RWPE1 (cell line): ENCODE measurements around the gene FAM216B.

Source experiments
- CTCF ChIA-PET: fragments of 350-600 bp; sonication (Branson Sonifier 250); formaldehyde crosslinking; extraction: SDS; loops from one replicate; lab custom pipeline; 2021; lab: Yijun Ruan, JAX
- POLR2A ChIA-PET: fragments of 400-600 bp; formaldehyde crosslinking; extraction: SDS; loops from one replicate; lab custom pipeline; 2020; ENCODE audit warnings: antibody characterized with exemption; ENCODE audit not compliant: low non-redundant PET; lab: Yijun Ruan, JAX
- DNase-seq: peaks from one replicate; pipeline ENCODE4 v3.0.0; 2012; ENCODE audit warnings: low spot score
- H3K27ac ChIP-seq: fragments of 450-650 bp; 2 replicates; pipeline ENCODE4 v1.5.1; 2017
- TF ChIP-seq, protein P1 (sequence below): fragments of 450-650 bp; conservative IDR thresholded peaks from 2 replicates; pipeline ENCODE4 v1.5.1; 2017; ENCODE audit warnings: low read depth, mild to moderate bottlenecking

Gene FAM216B

DNA sequence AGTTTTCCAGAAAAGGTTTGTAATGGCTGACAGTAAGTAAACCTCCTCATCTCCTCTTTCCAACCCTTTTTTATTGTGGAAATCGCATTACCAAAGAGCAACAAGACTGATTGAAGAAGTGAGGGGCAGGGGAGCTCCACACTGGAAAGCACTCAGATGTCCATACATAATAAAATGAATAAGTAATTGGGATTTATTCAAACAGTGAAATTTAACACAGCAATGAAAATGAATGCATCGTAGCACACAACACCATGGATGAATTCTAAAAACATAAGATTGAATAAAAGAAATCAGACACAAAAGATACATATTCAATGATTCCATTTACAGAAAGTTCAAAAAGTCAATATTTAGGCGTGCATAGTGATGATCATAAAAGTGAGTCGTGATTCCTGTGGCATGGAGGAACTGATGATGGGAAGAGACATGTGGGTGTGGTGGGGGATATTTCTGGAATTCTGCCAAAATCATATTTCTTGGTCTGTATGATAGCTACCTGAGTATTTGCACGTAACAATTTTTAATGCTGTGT is 18.8 kb downstream of the FAM216B start:
- TF ChIP-seq, protein P1, sequence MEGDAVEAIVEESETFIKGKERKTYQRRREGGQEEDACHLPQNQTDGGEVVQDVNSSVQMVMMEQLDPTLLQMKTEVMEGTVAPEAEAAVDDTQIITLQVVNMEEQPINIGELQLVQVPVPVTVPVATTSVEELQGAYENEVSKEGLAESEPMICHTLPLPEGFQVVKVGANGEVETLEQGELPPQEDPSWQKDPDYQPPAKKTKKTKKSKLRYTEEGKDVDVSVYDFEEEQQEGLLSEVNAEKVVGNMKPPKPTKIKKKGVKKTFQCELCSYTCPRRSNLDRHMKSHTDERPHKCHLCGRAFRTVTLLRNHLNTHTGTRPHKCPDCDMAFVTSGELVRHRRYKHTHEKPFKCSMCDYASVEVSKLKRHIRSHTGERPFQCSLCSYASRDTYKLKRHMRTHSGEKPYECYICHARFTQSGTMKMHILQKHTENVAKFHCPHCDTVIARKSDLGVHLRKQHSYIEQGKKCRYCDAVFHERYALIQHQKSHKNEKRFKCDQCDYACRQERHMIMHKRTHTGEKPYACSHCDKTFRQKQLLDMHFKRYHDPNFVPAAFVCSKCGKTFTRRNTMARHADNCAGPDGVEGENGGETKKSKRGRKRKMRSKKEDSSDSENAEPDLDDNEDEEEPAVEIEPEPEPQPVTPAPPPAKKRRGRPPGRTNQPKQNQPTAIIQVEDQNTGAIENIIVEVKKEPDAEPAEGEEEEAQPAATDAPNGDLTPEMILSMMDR: no peak
- no peak overlapping the region for H3K27ac ChIP-seq
- CTCF ChIA-PET: interaction anchor here (0.7 kb wide), 1 partner anchor 378 kb away, joined by 3 read pairs; no protein-coding TSS in a partner anchor
- POLR2A ChIA-PET: no interaction called here
- no peak for DNase-seq

DNA sequence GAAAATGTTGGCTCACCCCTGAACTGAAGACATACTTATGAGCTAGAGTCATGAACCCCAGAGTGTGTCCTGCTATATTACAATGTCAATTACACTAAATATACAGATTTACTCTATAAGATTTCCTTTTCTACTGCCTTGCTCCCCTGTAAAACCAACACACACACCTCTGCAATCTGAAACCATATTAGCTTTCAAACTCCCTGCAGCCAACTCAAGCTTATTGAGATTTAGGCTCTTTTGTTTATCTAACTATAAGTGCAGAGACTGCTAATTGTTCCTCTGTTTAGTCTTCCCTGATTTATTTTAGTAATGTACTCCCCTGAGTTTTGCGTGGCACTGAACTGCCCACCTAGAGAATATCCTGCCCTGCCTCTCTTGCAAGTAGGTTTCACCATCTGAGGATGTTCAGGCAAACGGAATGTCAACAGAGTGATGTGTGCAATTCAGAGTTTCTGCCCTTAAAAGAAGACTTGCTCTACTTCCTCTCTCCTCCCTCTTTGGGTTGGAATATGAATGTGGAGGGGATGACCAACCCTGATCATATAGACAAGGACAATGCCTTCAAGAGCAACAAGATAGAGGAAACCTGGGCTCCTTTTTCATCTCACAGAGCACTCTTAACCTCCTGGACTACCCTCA is 22.3 kb downstream of the FAM216B start:
- H3K27ac ChIP-seq: no peak overlapping the region
- DNase-seq: no peak
- ChIA-PET CTCF (interaction anchor here (0.6 kb wide), 2 partner anchors 105 to 973 kb away, joined by 3 read pairs; no protein-coding TSS in a partner anchor), POLR2A (no interaction called here)
- TF ChIP-seq, protein P1: no peak

GRCh38 chr13:42804244-42804874 is 23.0 kb downstream of the FAM216B start:
- ChIA-PET POLR2A (no interaction called here), CTCF (no interaction called here)
- TF ChIP-seq, protein P1: no peak
- no peak overlapping the region for H3K27ac ChIP-seq
- DNase-seq: no peak

DNA sequence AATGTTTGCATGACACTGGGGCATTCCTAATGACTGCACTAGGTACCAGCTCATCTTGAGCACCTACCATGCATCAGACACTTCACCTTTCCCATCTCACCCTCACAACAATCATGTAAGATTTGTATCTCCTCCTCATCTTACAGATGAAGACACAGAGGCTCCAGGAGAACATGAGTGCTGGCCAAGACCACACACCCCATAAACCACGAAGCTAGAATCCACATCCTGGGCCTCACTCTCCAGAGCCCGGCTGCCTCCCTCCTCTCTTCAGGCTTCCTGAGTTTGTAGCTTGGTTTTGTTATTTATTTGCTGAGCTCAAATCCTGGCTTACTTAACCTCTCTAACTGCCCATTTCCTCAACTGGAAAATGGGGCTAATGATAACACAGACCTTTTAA is 25.9 kb downstream of the FAM216B start:
- TF ChIP-seq, protein P1: no peak
- no peak for DNase-seq
- ChIA-PET POLR2A (no interaction called here), CTCF (no interaction called here)
- no peak overlapping the region for H3K27ac ChIP-seq

DNA sequence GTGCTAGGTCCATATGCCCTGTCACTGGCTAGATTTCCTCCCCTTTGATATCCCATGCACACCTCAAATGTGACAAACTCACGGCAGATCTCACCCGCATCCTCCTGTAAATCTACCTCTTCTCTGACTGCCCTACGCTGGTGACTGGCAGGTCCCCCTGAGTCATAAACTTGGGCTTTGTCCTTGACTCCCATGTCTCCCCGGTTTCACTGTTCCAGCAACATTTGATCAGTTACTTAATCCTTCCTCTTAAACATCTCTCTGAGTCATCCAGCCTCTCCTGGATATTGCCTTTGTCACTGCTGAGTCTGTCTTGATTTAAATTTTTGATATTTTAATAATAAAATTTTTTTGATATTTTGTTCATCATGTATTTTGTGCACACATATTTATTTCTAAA is 26.5 kb downstream of the FAM216B start:
- ChIA-PET POLR2A (no interaction called here), CTCF (no interaction called here)
- H3K27ac ChIP-seq: no peak overlapping the region
- peak; percentile 61 for DNase-seq
- TF ChIP-seq, protein P1: no peak

GRCh38 chr13:42808341-42808940 is 27.1 kb downstream of the FAM216B start:
- ChIA-PET CTCF (no interaction called here), POLR2A (no interaction called here)
- DNase-seq: no peak
- TF ChIP-seq, protein P1: no peak
- H3K27ac ChIP-seq: no peak overlapping the region
